Activated T-helper 9 cell treated with anti-CD3 and anti-CD28 coated beads, Interleukin-2, amount 50 U/mL, for 16 hours (primary cell): ENCODE data around the gene ITSN1.
"Not testable (repeated sequence)": the region's sequence is repeated elsewhere in the genome, so short reads cannot be mapped to it uniquely, and the experiment has no call there.

Source experiments
- DNase-seq: peaks from one replicate; pipeline ENCODE4 v3.0.0-alpha.2; 2020; ENCODE audit warnings: low read depth

The ITSN1 gene

DNA sequence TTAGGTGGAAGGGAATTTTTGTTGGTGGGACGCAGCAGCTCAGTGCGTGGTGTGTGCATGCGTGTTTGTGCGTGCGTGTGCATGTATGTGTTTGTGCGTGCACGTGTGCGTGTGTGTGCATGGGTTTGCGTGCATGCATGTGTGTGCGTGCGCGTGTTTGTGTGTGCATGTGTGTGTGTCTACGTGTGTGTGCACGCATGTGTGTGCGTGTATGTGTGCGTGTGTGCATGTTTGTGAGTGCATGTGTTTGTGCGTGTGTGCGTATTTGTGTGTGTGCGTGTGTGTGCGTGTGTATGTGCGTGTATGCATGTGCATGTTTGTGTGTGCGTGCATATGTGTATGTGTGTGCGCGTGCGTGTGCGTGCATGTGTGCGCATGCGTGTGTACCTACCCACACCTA is 253.1 kb downstream of the ITSN1 start:
- DNase-seq, result no peak

DNA sequence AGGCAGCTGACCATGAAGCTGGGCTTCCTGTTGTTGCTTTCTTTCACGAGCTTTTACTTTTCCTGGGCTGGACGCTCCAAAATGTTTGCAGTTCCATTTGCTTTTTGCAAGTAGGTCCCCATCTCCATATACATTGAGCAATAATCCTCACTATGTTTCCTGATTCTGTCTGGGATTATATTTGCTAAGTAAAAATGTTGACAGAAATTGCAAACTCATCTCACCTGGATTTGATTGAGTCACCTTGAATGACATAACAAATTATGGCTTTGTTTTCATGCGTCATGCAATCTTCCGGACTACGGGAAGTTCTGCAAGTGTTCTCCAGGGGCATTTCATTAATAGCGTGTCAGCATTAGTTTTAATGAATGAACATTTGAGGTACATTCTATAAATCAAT is 254.4 kb downstream of the ITSN1 start:
- no peak for DNase-seq

DNA sequence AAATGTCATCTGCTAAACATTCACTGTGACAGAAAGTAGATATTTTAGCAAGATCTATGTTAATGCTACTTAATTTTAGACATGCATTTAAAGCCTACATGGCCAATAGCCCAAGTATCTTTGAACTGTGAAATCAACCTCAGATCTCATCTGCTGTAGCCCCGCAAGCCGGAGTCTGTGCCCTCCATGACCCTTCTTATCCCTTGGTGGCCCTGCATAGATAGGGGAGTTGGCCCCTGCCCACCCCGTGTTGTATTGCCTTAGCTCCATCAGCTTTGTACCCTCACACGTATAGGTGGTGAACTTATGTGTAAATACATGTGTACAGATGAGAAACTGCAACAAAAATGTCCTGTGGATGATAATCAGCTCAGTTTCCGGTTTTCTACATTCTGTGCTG is 254.8 kb downstream of the ITSN1 start:
- DNase-seq, result no peak

DNA sequence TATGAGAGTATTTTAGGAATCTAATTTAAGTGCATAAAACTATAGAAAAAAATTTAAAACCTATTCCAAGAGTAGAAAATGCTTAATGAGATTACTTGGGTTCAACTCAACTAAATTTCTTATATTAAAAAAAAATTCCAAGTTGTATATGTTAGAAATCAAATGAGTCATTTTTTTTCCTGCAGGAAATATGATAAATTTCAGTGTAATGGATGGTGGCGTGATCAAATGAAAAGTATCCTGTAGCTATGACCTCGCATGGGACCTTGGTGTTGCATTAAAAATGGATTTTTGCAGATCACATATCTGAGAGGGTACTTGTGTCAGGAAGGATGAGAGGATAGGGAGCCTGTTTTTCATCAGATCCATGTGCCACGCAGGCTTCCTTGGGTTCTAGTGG is 255.4 kb downstream of the ITSN1 start:
- DNase-seq, result no peak

DNA sequence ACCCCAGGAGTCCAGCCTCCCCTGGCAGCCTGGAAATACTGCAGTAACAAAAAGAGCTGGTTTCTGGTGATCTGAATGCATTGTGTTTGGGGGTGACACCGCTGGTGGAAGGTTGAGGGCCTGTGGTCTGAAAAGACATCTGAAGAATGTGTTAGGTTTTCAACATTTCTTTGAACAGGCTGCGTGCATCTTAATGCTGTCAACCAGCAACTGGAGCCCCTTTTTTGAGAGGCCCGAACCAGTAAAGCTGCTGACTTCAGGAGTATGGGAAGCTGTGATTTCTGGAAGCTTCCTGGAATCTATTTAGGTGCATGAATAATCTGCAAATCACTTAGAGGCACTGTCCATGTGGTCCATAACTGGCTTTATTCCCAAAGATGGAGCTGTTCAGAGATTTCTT is 256.3 kb downstream of the ITSN1 start:
- no peak for DNase-seq

DNA sequence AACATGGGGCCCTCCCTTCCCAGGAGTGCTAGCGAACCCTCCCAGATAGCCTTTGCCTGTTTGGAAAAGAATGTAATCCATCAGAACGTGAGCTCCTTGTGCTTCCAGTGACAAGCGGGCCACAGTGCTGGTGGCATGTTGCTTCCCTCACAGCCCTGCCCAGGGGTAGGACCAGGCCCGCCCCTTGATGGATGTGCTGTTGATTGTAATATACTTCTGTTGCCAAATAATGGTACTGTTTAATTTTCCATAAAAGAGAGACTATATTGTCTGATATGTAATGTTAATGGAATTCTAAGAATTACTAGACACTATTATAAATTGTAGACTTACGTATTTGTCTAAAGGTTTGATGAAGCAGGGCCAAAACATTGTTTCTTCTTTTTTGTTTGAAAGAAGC is 256.9 kb downstream of the ITSN1 start:
- no peak for DNase-seq

DNA sequence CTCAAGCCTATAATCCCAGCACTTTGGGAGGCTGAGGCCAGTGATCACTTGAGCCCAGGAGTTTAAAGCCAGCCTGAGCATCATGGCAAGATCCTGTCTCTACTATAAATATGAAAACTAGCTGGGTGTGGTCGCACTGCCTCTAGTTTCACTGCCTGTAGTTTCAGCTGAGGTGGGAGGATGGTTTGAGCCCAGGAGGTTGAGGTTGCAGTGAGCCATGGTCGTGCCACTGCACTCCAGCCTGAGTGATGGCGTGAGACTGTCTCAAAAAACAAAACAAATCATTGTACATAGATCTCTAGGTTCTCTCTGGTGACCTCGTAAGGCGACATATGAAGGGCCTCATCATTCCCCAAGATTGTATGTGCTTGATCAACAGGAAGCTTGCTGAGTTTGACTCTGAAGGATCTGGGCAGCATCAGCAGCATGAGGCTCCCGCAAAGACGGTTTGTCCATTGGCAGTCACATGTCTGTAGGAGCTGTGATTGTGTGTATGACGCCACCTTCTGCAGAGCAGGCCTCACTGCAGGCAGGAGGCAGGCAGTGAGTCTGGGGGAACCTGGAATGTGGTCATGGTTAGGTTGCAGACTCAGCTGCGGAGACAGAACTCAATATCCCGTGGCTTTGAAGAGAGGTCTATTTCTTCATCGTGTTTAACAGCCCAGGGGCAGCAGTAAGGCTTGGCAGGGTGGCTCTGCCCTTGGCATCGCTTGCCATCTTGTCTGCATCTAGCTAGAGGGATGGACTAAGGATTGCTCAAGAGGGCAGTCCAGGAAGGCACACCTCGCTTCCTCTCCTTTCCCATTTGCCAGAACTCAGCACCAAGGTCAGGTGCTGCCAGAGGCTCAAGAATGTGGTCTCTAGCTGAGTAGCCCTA is 259.3 kb downstream of the ITSN1 start:
- no peak for DNase-seq

DNA sequence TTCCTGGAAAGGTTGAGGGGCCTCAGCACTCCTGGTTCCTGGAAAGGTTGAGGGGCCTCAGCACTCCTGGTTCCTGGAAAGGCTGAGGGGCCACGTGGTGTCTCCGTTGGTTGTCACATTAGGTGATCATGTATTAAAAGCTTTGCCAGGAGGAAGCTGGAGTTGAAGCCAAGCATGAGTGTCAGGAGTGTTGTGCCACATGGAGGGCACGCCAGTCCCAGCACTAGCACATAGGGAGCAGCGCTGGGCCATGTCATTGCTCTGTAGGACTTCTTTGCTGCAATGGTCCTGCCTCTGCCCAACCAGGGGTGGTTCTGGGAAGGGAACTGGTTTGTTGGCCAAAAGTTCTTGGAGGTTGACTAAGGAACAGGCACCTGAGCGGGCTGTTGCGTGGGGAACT is 260.0 kb downstream of the ITSN1 start:
- no peak for DNase-seq

DNA sequence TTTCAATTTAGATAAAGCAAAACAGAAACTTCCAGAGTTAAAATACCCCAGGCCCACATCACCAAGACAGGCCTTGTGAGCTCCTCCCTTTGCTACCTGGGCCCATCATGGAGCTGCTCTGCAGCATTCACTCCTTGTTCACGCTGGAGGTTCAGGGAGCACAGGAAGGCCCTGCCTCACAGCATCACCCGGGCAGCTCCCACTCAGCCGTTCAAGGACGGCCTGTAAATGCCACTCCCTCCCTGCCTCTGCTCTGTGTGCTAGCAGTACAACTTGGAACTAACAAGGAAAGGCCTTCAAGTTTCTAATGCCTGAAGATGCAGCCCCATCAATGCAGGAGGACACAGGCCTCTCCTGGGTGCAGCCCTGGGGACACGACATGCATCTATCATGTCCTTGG is 261.7 kb downstream of the ITSN1 start:
- DNase-seq, result no peak

DNA sequence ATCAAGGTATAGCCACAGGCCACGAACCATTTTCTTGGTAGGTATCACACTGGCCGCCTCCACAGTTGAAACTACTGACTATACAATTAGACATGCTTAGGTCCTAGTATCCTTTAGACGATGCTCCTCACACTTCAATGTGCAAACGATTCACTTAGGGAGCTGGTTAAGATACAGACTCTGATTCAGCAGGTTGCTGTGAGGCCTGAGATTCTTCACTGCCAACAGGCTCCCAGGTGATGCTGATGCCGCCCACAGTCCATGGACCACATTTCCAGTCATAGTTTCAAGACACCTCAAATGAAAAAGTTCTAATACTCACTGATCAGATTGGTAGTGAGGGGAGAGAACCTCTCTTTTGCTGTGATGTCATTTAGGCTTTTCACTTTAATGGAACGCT is 266.5 kb downstream of the ITSN1 start:
- DNase-seq, result no peak

DNA sequence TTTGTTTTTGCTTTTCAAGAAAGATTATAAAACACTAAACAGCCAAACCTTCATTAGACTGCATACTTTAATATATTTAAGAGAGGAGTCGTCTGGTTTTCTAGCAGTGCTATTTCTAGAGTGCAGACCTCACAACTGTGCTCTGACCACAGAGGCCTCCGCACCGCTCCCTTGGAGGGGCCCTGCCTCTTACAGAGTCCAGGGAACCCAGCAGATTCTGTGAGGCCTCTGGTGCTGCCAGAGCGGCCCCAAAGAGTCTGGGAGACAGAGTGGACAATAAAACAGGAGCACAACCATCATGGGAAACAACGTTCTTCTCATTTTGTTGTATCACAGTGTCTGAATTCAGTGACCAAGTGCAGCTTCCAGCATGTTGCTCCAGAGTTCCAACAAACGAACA is 267.5 kb downstream of the ITSN1 start:
- no peak for DNase-seq

DNA sequence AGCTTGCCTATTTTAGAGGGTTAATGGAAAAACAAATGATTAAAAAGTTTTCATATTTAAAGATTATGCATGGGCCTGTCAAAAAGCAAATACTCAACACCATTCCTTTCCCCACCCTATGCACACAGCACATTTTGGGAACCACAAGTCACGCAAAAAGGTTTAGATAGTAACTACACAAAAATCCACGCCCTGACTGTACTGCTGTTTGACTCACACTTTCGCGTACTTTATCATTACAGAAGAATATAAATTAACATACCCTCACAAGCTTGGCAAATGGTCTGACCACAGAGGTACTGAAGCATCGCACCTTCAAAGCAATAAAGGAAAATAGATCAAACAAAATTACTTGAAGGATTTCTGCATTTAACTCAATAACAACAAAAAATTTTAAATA is 271.9 kb downstream of the ITSN1 start:
- DNase-seq, result no peak

DNA sequence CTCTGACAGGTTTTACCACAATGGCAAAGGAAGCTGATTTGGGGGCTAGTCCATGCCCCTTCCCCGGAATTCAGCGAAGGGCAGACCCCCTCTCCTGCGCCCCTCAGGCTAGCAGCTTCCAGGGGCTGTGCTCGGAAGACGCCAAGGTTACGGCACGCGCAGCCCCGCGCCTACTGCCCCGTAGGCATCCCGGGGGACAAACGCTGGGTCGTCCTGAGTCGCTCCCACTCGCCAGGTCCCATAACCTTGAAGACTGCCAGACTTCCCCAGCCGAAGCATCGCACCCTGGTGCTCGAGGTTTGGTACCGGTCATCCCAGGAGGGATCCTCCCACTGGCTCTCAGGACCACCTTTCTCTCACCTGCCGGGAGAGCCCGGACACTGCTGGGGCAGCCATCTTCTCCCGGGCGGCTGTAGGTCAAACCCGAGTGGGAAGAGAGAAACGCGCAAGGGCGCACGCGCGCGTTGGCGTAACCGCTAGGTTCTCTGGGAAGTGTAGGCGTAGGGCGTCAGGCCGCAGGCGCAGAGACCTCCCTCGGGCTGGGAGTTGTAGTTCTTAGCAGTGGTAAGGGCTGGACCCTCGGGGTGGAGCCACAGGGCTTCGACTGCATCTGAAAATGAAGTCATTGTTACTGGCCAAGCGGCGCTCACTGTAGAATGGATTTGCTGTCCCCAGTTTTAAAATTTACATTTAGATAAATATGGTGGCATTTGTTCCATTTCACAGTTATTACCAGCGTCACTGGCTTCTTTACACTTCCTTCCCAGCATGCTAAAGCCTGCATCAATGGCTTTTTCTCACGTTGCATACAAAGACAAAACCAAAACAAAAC is 273.3 kb downstream of the ITSN1 start, which contains the start of gene ATP5PO:
TSS of gene ATP5PO (minus strand) at position 437 of the 832 bp plus-strand sequence. CDS start at position 396, 41 bp downstream.
- DNase-seq, result peak; percentile 94

DNA sequence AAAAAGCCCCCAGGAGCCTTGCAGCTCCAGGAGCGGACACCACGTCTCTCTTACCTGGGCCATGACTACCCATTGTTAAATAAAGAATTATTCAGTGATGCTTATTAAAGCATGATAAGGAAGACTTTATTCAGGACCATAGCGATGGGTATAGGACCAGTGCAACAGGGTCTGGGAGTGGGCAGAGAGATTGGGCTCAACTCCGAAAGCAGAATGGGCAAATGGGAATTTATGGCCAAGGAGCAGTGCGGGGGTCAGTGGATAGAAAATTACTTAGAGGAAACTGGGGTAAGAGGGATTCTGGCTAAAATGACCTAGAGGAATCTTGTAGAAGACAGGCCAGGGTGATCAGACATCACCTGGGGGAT is 273.9 kb downstream of the ITSN1 start:
- no peak for DNase-seq

DNA sequence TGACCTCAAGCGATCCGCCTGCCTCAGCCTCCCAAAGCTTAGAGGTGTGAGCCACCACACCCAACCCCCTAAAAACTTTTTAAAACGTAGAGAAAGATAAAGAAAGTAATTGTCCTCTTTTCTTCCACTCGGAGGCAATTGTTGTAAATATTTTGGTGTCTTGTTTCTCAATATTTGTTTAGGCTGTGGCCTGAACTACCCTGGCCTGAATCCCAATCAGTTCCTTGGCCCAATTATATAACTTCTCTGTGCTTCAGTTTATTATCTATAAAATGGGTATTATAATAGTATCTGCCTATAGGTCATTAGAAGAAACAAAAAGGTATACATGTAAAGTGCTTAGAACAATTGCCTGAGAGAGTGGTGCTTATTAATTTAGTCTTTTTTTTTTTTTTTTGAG is 275.1 kb downstream of the ITSN1 start:
- DNase-seq, result no peak

DNA sequence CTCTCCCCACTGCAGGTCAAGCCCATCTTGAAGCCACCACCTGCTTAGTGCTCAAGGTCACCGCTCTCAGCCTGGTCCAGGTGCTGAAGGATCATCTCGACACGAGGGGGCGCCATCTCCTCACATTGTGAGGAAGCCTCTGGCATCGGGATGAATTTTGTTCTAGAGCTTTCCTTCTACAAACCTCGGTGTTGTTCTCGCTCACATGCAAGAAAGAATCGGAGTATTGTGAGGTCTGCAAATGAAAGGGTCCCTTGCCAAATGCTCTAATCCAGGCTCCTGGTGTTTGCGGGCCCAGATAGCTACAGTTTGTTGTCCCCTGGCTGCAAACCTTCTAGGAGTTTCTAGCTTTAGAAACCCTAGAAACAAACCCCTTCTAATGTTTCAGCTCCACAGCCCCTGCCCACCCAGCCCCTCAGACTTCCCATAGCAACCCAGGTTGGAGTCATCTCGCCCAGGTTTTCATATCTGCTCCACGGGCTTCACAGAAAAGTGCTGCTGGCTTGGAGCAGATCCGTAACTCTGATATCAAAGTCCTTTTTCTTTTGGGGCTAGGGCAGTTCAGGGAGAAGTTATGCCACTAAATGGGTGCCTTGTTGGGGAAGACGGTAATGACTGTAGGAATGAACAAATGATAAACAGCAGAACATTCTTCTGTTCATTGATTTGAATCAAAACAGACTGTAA is 281.9 kb downstream of the ITSN1 start:
- peak; percentile 84 for DNase-seq

DNA sequence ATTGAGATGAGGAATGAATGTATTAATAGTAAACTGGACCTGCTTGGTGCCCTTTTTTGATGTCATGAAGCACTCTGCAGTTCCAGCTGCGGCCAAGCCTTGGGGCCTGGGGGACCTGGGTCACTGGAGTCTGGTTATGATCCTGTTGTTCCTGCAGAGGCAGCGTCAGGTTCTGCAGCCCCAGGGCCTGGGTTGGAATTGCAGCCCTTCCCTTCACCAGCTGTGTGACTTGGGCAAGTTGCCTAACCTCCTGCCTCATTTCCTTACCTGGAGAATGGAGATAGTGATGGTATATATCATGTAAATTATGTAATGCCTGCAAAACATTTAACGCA is 282.4 kb downstream of the ITSN1 start:
- no peak for DNase-seq

DNA sequence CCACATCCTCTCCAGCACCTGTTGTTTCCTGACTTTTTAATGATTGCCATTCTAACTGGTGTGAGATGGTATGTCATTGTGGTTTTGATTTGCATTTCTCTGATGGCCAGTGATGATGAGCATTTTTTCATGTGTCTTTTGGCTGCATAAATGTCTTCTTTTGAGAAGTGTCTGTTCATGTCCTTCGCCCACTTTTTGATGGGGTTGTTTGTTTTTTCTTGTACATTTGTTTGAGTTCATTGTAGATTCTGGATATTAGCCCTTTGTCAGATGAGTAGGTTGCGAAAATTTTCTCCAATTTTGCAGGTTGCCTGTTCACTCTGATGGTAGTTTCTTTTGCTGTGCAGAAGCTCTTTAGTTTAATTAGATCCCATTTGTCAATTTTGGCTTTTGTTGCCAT is 283.9 kb downstream of the ITSN1 start:
- DNase-seq, result not testable (repeated sequence)

DNA sequence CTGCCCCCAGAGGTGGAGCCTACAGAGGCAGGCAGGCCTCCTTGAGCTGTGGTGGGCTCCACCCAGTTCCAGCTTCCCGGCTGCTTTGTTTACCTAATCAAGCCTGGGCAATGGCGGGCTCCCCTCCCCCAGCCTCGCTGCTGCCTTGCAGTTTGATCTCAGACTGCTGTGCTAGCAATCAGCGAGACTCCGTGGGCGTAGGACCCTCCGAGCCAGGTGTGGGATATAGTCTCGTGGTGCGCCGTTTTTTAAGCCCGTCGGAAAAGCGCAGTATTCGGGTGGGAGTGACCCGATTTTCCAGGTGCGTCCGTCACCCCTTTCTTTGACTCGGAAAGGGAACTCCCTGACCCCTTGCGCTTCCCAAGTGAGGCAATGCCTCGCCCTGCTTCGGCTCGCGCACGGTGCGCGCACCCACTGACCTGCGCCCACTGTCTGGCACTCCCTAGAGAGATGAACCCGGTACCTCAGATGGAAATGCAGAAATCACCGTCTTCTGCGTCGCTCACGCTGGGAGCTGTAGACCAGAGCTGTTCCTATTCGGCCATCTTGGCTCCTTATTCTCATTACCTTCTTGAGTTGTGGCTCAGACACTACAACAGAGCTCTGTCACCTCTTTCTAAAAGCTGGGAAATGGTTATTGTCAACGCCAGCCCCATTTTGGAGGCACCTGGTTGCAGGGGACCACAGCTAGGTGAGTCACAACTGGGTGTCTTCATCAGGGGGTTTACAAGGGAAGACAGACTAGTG is 288.9 kb downstream of the ITSN1 start:
- DNase-seq, result peak; percentile 57

DNA sequence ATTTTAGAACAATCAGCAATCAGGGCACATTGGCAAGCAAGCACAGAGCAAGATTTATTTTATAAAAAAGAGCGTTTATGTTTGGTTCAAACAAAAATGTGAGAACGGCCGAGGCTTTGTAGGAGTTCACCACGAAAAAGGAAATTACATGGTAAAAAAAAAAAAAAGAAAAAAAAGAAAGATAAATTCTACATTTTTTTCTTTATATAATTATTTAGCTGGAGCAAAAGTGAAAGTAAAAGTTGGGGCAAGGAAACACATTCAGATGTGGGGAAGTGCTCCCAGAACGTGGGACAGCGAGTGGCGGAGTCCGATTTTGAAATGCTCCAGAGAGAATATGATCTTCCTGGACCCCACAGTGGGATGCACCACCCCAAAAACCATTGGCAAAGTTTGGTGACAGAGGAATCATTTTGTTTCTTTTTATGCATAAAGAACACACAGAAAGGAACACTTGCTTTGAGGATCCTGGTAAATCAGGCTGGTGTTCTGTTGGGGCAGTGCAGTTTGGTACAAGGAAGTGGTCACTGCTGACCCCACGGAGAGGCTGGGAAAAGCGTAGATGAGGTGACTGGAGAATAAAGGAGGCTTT is 289.6 kb downstream of the ITSN1 start:
- DNase-seq, result no peak

DNA sequence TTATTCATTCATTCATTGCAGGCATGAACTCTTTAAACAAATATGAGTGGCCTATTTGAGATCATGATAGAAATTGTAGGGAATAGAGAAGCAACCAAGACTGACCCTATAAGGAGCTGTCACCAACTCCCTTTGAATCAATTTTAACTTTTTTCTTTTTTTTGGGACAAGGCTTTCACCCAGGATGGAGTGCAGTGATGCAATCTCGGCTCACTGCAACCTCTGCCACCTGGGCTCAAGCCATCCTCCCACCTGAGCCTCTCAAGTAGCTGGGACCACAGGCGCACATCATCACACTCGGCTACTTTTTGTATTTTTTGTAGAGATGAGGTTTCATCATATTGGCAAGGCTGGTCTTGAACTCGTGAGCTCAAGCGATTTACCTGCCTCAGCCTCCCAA is 290.4 kb downstream of the ITSN1 start:
- DNase-seq, result no peak
